ENCODE results near the gene DACH1. TPM values are rescaled to one million over a fixed set of nuclear protein-coding genes. Genes with fewer than 3 reads are reported as not detected.

DACH1 gene
- total and polyA plus RNA-seq, 2 of the 13 experiments (the other 11 are each of a cell fraction or from before 2014, with no cell fraction given), result not detected

DNA sequence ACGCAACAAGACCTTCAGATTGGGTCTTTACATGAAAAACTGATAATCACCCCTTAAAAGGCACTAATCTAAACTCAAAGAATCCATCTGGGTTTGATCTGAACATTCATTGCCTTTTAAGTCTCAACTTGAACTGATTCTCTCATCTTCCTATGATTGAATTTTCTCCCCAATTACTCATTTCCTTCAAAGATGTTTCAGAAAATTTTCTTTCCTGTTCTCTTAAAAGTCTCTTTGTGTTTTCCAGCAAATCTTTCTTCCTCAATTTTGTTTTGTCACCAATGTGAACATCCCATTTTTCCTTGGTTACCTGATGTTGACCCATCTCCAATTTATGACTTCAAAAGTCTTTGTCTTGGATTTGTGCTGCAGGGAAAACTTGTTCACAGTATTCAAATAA lies 234.3 kb downstream of the DACH1 start (continued):
- TF ChIP-seq, protein P1, sequence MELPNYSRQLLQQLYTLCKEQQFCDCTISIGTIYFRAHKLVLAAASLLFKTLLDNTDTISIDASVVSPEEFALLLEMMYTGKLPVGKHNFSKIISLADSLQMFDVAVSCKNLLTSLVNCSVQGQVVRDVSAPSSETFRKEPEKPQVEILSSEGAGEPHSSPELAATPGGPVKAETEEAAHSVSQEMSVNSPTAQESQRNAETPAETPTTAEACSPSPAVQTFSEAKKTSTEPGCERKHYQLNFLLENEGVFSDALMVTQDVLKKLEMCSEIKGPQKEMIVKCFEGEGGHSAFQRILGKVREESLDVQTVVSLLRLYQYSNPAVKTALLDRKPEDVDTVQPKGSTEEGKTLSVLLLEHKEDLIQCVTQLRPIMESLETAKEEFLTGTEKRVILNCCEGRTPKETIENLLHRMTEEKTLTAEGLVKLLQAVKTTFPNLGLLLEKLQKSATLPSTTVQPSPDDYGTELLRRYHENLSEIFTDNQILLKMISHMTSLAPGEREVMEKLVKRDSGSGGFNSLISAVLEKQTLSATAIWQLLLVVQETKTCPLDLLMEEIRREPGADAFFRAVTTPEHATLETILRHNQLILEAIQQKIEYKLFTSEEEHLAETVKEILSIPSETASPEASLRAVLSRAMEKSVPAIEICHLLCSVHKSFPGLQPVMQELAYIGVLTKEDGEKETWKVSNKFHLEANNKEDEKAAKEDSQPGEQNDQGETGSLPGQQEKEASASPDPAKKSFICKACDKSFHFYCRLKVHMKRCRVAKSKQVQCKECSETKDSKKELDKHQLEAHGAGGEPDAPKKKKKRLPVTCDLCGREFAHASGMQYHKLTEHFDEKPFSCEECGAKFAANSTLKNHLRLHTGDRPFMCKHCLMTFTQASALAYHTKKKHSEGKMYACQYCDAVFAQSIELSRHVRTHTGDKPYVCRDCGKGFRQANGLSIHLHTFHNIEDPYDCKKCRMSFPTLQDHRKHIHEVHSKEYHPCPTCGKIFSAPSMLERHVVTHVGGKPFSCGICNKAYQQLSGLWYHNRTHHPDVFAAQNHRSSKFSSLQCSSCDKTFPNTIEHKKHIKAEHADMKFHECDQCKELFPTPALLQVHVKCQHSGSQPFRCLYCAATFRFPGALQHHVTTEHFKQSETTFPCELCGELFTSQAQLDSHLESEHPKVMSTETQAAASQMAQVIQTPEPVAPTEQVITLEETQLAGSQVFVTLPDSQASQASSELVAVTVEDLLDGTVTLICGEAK (IDR thresholded peaks at IDR 0.05), result no peak
- TF ChIP-seq, protein P1 (CRISPR knock-in tag; IDR thresholded peaks at IDR 0.05), result no peak
- TF ChIP-seq ZNF788 (CRISPR knock-in tag; IDR thresholded peaks at IDR 0.05; ENCODE audit: borderline replicate concordance), result no peak
- TF ChIP-seq NFE2L2 (IDR thresholded peaks at IDR 0.05; ENCODE audit: low read length), result no peak

DNA sequence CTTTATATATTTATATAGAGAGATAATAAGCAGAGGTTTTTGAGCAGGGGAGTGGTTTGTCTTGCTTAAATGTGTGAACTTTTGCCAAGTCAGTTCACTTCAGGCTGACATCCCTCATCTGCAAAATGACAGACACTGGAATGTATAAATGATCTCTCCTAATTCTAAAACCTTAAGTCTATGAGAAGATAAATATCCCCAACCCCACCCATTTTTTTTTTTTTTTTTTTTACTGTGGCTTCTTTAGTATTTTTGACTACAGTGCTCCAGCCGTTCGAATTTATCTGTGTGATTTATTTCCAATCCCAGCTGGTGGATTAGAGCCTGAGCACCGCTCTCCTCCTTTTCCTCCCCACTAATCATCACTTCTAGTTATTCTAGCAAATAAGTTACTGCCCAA lies 234.8 kb downstream of the DACH1 start:
- TF ChIP-seq ZNF337 (CRISPR knock-in tag; IDR thresholded peaks at IDR 0.05; ENCODE audit: borderline replicate concordance, low read depth) (no peak), ZNF674 (CRISPR knock-in tag; IDR thresholded peaks at IDR 0.05; ENCODE audit: low read depth) (no peak), ZNF441 (CRISPR knock-in tag; IDR thresholded peaks at IDR 0.05; ENCODE audit: borderline replicate concordance) (no peak), KDM3A (CRISPR knock-in tag; IDR thresholded peaks at IDR 0.05; ENCODE audit: low read depth) (no peak)
- H3K4me1 ChIP-seq (ENCODE audit: insufficient read depth, low read length), result no peaks in the 10 kb centered on the region
- H2AFZ ChIP-seq (ENCODE audit: low read length), result no peak overlapping the region
- BruUV-seq (replicated peaks), result no TSS peak
- intact Hi-C loops (cut with micrococcal nuclease; ENCODE audit: unreplicated experiment) (no loop called here), in situ Hi-C loops (cut with HindIII; ENCODE audit: extremely low pct_ligation_motif_present, low pct_unique_long_range_greater_than_20kb) (no loop called here)
- WGBS (ENCODE audit: low lambda C conversion rate), result 1% methylated on average over 3 of the region's 3 CpGs
- no peaks in the 10 kb centered on the region for H3K27me3 ChIP-seq (ENCODE audit: control insufficient read depth in 1 of 2, insufficient read depth in 2 of 2, low read length in 2 of 2)
- H4K20me1 ChIP-seq (ENCODE audit: insufficient read depth, low read length), result no peaks in the 10 kb centered on the region
- no peak overlapping the region for H3K9ac ChIP-seq (ENCODE audit: insufficient read depth, low read depth, low read length)
- H3K36me3 ChIP-seq (replicated peaks in 1 of 2; ENCODE audit: control insufficient read depth in 1 of 2, insufficient read depth in 2 of 2, low read length in 2 of 2), result no peaks in the 10 kb centered on the region
- DNase-seq (ENCODE audit: low spot score) (no peak), FAIRE-seq (no peak), ATAC-seq (no peak)
- no peak overlapping the region for H3K27ac ChIP-seq (ENCODE audit: extremely low read length, insufficient read depth, low read length)
- no peaks in the 10 kb centered on the region for H3K9me3 ChIP-seq (ENCODE audit: low read length)
- ChIA-PET CTCF (ENCODE audit: low intra/inter-chr PET ratio, low total read pairs) (no interaction called here), POLR2A (no interaction called here)
- H3K4me2 ChIP-seq (ENCODE audit: low read depth, low read length), result no peak overlapping the region
- H3K4me3 ChIP-seq (replicated peaks in 1 of 3; ENCODE audit: insufficient read depth in 1 of 3, low read depth in 2 of 3, low read length in 3 of 3), result no peak overlapping the region
- no peaks in the 10 kb centered on the region for H3K79me2 ChIP-seq (ENCODE audit: insufficient read depth, low read length)

Measured in HepG2 (cell line).